Measurements from ENCODE around the gene NPB. TPM values are rescaled to one million over a fixed set of nuclear protein-coding genes. Genes with fewer than 3 reads are reported as not detected.

Gene NPB
- total RNA-seq, 1 donor from 2014 or later: 4.7 TPM

GRCh38 chr17:81932333-81932983 lies 30.4 kb downstream of the NPB start:
- TF ChIP-seq POLR2AphosphoS5 (IDR thresholded peaks at IDR 0.05; ENCODE audit: insufficient read depth in 1 of 2, low read depth in 1 of 2) (no peak), CTCF (IDR thresholded peaks at IDR 0.05) (no peak), POLR2A (IDR thresholded peaks at IDR 0.05) (no peak)
- intact Hi-C loops (cut with DNase I): no loop called here
- H3K4me1 ChIP-seq: peaks cover 33% of the 10 kb centered on the region
- DNase-seq (ENCODE audit: extremely low spot score in 2 of 2): no peak
- H3K36me3 ChIP-seq: no peaks in the 10 kb centered on the region
- H3K27me3 ChIP-seq: no peaks in the 10 kb centered on the region
- H3K4me3 ChIP-seq: no peak overlapping the region
- no peaks in the 10 kb centered on the region for H3K9me3 ChIP-seq
- H3K27ac ChIP-seq: no peak overlapping the region

- DNase-seq (ENCODE audit: extremely low spot score in 2 of 2): no peak
- peaks cover 35% of the 10 kb centered on the region for H3K4me1 ChIP-seq
- intact Hi-C loops (cut with DNase I): no loop called here
- H3K27ac ChIP-seq: no peak overlapping the region
- TF ChIP-seq POLR2AphosphoS5 (IDR thresholded peaks at IDR 0.05; ENCODE audit: insufficient read depth in 1 of 2, low read depth in 1 of 2): no peak
- no peaks in the 10 kb centered on the region for H3K36me3 ChIP-seq
- no peak overlapping the region for H3K4me3 ChIP-seq
- no peaks in the 10 kb centered on the region for H3K9me3 ChIP-seq
- no peaks in the 10 kb centered on the region for H3K27me3 ChIP-seq
These were observed 31.2 kb downstream of the NPB start for GRCh38 chr17:81933178-81933699.

DNA sequence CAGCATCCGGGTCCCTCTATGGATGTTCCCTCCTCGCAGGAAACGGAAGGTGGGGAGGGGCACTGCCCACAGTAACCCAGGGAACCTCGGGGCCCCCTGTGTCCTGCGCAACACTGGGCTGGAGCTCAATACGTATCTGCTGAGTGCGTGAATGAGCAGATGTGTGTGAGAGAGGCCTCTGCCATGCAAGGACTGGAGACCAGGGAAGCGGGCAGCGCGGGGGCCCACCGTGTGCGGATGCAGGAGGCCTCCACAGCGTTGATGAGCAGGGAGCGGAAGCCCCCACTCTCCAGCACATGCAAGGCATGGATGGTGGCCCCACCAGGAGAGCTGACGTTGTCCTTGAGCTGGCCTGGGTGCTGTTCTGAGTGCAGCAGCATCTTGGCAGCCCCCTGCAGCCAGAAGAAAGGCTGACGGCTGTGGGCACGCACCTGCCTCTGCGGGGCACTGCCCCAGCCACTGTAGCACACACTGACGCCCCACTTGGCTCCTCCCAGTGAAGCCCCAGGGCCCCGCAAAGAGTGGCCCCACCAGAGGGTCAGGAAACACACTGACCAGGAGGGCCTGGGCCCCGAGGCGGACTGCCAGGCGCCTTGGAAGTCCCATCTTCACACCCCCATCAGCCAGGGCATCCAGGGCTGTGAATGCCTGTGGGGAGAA lies 32.2 kb downstream of the NPB start:
- Histone ChIP-seq H3K27me3 (no peaks in the 10 kb centered on the region), H3K4me3 (no peak overlapping the region), H3K36me3 (no peaks in the 10 kb centered on the region), H3K4me1 (peaks cover 28% of the 10 kb centered on the region), H3K9me3 (no peaks in the 10 kb centered on the region), H3K27ac (no peak overlapping the region)
- no peak for DNase-seq (ENCODE audit: extremely low spot score in 2 of 2)
- TF ChIP-seq POLR2AphosphoS5 (IDR thresholded peaks at IDR 0.05; ENCODE audit: insufficient read depth in 1 of 2, low read depth in 1 of 2) (no peak), POLR2A (IDR thresholded peaks at IDR 0.05) (no peak), CTCF (IDR thresholded peaks at IDR 0.05) (no peak)
- intact Hi-C loops (cut with DNase I): no loop called here

DNA sequence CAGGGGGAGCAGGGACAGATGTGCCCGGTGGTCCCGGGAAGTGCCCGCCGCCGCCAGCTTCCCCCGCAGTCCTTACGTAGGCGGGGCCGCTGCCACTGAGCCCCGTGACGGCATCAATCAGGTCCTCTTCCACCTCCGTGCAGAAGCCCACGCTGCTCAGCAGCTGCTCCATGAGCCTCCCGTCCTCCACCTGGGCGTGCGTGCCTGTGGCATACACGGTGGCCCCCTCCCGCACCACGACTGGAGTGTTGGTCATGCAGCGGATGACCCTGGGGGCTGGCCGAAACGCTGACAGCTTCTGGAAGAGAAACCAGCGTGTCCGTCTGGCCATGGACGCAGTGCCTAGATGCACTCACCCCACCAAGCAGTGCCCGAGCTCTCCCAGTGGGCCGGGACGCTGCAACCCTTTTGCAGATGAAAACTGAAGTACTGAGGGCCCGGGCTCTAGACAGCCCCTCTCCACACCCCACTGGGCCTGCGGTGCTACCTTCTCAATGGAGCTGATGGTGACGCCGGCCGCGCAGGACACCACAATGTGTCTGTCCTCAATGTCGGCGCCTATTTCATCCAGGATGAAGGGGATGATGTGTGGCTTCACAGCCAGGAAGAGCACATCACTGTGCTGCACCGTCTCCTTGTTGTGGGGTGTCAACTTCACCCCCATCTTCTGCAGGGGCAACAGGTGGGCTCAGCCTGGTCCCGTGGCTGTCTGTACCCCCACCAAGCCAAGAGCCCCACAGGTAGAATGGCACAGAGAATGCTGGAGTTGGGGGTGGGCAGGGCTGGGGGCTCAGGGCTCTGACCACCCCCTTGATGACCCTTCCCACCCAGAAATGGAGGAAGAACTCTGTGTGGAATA lies 33.0 kb downstream of the NPB start:
- intact Hi-C loops (cut with DNase I): no loop called here
- TF ChIP-seq POLR2AphosphoS5 (IDR thresholded peaks at IDR 0.05; ENCODE audit: insufficient read depth in 1 of 2, low read depth in 1 of 2): no peak
- TF ChIP-seq CTCF (IDR thresholded peaks at IDR 0.05): no peak
- no peak for TF ChIP-seq POLR2A (IDR thresholded peaks at IDR 0.05)
- no peaks in the 10 kb centered on the region for H3K9me3 ChIP-seq
- H3K27ac ChIP-seq: no peak overlapping the region
- H3K4me3 ChIP-seq: no peak overlapping the region
- peaks cover 28% of the 10 kb centered on the region for H3K4me1 ChIP-seq
- no peak for DNase-seq (ENCODE audit: extremely low spot score in 2 of 2)
- H3K36me3 ChIP-seq: no peaks in the 10 kb centered on the region
- H3K27me3 ChIP-seq: no peaks in the 10 kb centered on the region

GRCh38 chr17:81935709-81936084 lies 33.7 kb downstream of the NPB start:
- intact Hi-C loops (cut with DNase I): no loop called here
- H3K36me3 ChIP-seq: no peaks in the 10 kb centered on the region
- H3K4me3 ChIP-seq: no peak overlapping the region
- H3K27me3 ChIP-seq: no peaks in the 10 kb centered on the region
- TF ChIP-seq POLR2AphosphoS5 (IDR thresholded peaks at IDR 0.05; ENCODE audit: insufficient read depth in 1 of 2, low read depth in 1 of 2) (no peak), CTCF (IDR thresholded peaks at IDR 0.05) (no peak), POLR2A (IDR thresholded peaks at IDR 0.05) (no peak)
- no peak for DNase-seq (ENCODE audit: extremely low spot score in 2 of 2)
- no peak overlapping the region for H3K27ac ChIP-seq
- H3K4me1 ChIP-seq: peaks cover 28% of the 10 kb centered on the region
- no peaks in the 10 kb centered on the region for H3K9me3 ChIP-seq

All from vagina (tissue), 2 donors.